ENCODE results near the gene KNSTRN.

The KNSTRN gene

DNA sequence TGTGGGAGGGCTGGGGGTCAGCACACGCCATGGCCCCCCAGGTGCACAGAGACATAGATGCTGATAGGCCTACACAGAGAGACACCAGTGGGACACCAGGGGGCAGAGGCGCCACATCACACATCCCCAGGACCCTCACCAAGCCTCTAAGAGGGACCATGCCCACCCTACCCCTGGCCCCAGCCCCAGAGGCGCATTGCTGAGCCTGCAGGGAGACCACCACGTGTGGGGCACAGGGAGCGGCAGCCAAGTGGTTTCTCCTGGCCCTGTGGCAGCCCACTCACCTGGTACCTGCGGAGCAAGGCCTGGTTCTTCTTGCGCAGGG is 42.9 kb upstream of the KNSTRN start:
- H3K27ac ChIP-seq (ENCODE audit: low read length), result no peak overlapping the region
- H3K27me3 ChIP-seq (replicated peaks; ENCODE audit: insufficient read depth, low read length), result no peaks in the 10 kb centered on the region
- H3K9ac ChIP-seq (ENCODE audit: low read length), result no peak overlapping the region
- H2AFZ ChIP-seq (ENCODE audit: low read length), result no peak overlapping the region
- TF ChIP-seq EZH2phosphoT487 (IDR thresholded peaks at IDR 0.05; ENCODE audit: low read length) (no peak), EZH2 (optimal IDR thresholded peaks at IDR 0.05; ENCODE audit: low read depth, low read length) (no peak)
- TF ChIP-seq, protein P1, sequence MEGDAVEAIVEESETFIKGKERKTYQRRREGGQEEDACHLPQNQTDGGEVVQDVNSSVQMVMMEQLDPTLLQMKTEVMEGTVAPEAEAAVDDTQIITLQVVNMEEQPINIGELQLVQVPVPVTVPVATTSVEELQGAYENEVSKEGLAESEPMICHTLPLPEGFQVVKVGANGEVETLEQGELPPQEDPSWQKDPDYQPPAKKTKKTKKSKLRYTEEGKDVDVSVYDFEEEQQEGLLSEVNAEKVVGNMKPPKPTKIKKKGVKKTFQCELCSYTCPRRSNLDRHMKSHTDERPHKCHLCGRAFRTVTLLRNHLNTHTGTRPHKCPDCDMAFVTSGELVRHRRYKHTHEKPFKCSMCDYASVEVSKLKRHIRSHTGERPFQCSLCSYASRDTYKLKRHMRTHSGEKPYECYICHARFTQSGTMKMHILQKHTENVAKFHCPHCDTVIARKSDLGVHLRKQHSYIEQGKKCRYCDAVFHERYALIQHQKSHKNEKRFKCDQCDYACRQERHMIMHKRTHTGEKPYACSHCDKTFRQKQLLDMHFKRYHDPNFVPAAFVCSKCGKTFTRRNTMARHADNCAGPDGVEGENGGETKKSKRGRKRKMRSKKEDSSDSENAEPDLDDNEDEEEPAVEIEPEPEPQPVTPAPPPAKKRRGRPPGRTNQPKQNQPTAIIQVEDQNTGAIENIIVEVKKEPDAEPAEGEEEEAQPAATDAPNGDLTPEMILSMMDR (IDR thresholded peaks at IDR 0.05; ENCODE audit: low read length), result no peak
- H3K4me2 ChIP-seq (ENCODE audit: low read depth, low read length), result no peak overlapping the region
- H3K4me1 ChIP-seq (ENCODE audit: low read length), result peaks cover 5% of the 10 kb centered on the region; the same call in 1 of the 2 replicates
- H4K20me1 ChIP-seq (ENCODE audit: insufficient read depth, low read length), result no peaks in the 10 kb centered on the region
- H3F3A ChIP-seq (ENCODE audit: insufficient read depth, low read length), result no peaks in the 10 kb centered on the region
- no peak for DNase-seq
- no peaks in the 10 kb centered on the region for H3K9me3 ChIP-seq (replicated peaks; ENCODE audit: insufficient read depth, low read length)
- H3K36me3 ChIP-seq (replicated peaks; ENCODE audit: insufficient read depth, low read length), result no peaks in the 10 kb centered on the region
- no peaks in the 10 kb centered on the region for H3K79me2 ChIP-seq (ENCODE audit: low read length)
- H3K4me3 ChIP-seq (ENCODE audit: low read length), result no peak overlapping the region
- H3K9me2 ChIP-seq (replicated peaks; ENCODE audit: insufficient read depth, low read length), result no peaks in the 10 kb centered on the region

DNA sequence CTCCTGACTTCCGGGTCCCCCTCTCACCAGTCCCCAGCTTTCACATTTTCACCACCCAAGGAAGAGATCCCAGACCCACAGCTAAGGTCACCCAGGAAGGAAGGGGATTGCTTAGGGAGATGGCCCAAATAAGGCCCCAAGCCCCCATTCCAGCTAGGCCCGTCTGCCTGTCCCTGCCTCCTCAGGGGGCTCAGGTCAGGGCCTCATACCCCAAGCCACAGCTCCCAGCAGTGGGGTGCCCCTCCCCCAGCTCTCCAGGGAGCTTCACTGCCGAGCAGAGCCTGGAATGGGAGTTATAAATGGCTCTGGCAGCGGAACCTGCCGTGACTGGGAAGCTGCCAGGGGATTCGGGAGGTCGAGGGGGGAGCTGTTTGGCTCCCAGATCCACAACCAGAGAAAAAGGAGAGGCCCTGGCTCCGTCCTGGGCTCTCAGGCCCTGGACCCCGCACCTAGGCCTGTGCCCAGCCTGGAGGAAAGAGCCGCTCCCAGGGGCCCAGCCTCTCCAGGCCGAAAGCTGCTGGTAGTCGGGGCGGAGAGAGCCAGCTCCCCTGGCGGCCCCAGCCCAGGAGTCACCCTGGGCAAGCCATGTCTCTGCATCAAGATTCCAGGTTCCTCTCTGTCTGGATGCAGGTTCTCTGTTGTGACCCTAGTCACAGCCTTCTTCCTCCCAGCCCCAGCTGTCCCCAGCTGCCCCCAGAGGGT is 42.3 kb upstream of the KNSTRN start:
- no peak for TF ChIP-seq EZH2 (optimal IDR thresholded peaks at IDR 0.05; ENCODE audit: low read depth, low read length)
- no peak for TF ChIP-seq EZH2phosphoT487 (IDR thresholded peaks at IDR 0.05; ENCODE audit: low read length)
- TF ChIP-seq, protein P1 (IDR thresholded peaks at IDR 0.05; ENCODE audit: low read length), result no peak
- no peak overlapping the region for H2AFZ ChIP-seq (ENCODE audit: low read length)
- DNase-seq, result no peak
- H3K27me3 ChIP-seq (replicated peaks; ENCODE audit: insufficient read depth, low read length), result no peaks in the 10 kb centered on the region
- H3K36me3 ChIP-seq (replicated peaks; ENCODE audit: insufficient read depth, low read length), result no peaks in the 10 kb centered on the region
- H3K4me1 ChIP-seq (ENCODE audit: low read length), result peaks cover 5% of the 10 kb centered on the region; the same call in 1 of the 2 replicates
- no peaks in the 10 kb centered on the region for H3K9me3 ChIP-seq (replicated peaks; ENCODE audit: insufficient read depth, low read length)
- no peak overlapping the region for H3K4me2 ChIP-seq (ENCODE audit: low read depth, low read length)
- H3K9me2 ChIP-seq (replicated peaks; ENCODE audit: insufficient read depth, low read length), result no peaks in the 10 kb centered on the region
- no peak overlapping the region for H3K4me3 ChIP-seq (ENCODE audit: low read length)
- no peak overlapping the region for H3K9ac ChIP-seq (ENCODE audit: low read length)
- H3K27ac ChIP-seq (ENCODE audit: low read length), result no peak overlapping the region
- no peaks in the 10 kb centered on the region for H4K20me1 ChIP-seq (ENCODE audit: insufficient read depth, low read length)
- no peaks in the 10 kb centered on the region for H3K79me2 ChIP-seq (ENCODE audit: low read length)
- no peaks in the 10 kb centered on the region for H3F3A ChIP-seq (ENCODE audit: insufficient read depth, low read length)

DNA sequence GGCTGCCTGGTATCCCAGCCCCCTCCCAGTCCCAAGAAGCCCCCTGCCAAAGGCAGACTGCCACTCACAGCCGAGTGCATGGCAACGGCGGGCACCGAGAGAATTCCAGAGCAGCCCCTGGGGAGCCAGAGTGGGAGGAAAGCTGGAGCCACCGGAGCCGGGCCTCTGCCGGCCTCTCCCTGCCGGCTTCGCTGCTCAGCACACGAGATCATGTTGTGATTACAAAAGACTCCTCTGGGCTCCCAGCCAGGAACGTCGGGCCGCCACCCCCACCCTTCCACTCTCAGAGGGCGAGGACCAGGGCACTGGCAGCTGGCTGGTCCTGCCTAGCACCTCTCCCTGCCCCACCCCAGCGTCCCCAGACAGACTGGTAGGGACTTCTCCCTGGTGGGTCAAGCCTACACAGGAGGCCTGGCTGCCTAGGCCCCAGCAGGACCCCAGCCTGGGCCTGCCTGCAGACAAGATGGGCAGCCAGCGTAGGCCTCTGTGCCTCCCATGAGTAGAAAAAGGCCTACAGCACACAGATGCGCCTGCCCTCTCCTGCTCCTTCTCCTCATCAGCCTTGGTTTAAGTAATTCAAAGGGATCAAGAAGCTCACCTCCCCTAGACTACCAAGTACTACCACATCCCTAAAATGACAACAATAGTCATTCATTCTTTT is 41.7 kb upstream of the KNSTRN start, which contains the start of gene CCDC9B:
Gene CCDC9B (minus strand): TSS at position 200 of the 661 bp plus-strand sequence. CDS start 120 bp downstream, at position 80.
- no peaks in the 10 kb centered on the region for H3K9me3 ChIP-seq (replicated peaks; ENCODE audit: insufficient read depth, low read length)
- no peaks in the 10 kb centered on the region for H3K79me2 ChIP-seq (ENCODE audit: low read length)
- no peak within 1 kb of the TSS for H3K4me3 ChIP-seq (ENCODE audit: low read length)
- peaks cover 5% of the 10 kb centered on the region; the same call in 1 of the 2 replicates for H3K4me1 ChIP-seq (ENCODE audit: low read length)
- H3K36me3 ChIP-seq (replicated peaks; ENCODE audit: insufficient read depth, low read length), result no peaks in the 10 kb centered on the region
- DNase-seq, result no peak
- TF ChIP-seq, protein P1 (IDR thresholded peaks at IDR 0.05; ENCODE audit: low read length), result no peak
- no peak for TF ChIP-seq EZH2phosphoT487 (IDR thresholded peaks at IDR 0.05; ENCODE audit: low read length)
- no peak for TF ChIP-seq EZH2 (optimal IDR thresholded peaks at IDR 0.05; ENCODE audit: low read depth, low read length)
- no peak within 1 kb of the TSS for H3K27ac ChIP-seq (ENCODE audit: low read length)
- no peak within 1 kb of the TSS for H3K4me2 ChIP-seq (ENCODE audit: low read depth, low read length)
- H3K9me2 ChIP-seq (replicated peaks; ENCODE audit: insufficient read depth, low read length), result no peaks in the 10 kb centered on the region
- H3F3A ChIP-seq (ENCODE audit: insufficient read depth, low read length), result no peaks in the 10 kb centered on the region
- H4K20me1 ChIP-seq (ENCODE audit: insufficient read depth, low read length), result no peaks in the 10 kb centered on the region
- H3K27me3 ChIP-seq (replicated peaks; ENCODE audit: insufficient read depth, low read length), result no peaks in the 10 kb centered on the region
- no peak within 1 kb of the TSS for H2AFZ ChIP-seq (ENCODE audit: low read length)
- no peak within 1 kb of the TSS for H3K9ac ChIP-seq (ENCODE audit: low read length)

Measured in MM.1S (cell line).